ENCODE measurements around the gene MAP2K4. TPM values are rescaled to one million over a fixed set of nuclear protein-coding genes. Genes with fewer than 3 reads are reported as not detected.

Gene MAP2K4
- total RNA-seq, 2 donors from 2014 or later: 26.2 to 42.1 TPM

- WGBS: 95% methylated on average over 2 of the region's 2 CpGs
- intact Hi-C loops (cut with DNase I): no loop called here
Measured at GRCh38 chr17:12064395-12064794, 43.7 kb downstream of the MAP2K4 start.

GRCh38 chr17:12067485-12067884, 46.8 kb downstream of the MAP2K4 start:
- no peak overlapping the region for H3K27ac ChIP-seq
- no peaks in the 10 kb centered on the region for H3K9me3 ChIP-seq
- intact Hi-C loops (cut with DNase I): no loop called here
- no peak overlapping the region for H3K4me3 ChIP-seq
- no peak for DNase-seq (ENCODE audit: low spot score)
- H3K4me1 ChIP-seq (replicated peaks): no peaks in the 10 kb centered on the region
- no peaks in the 10 kb centered on the region for H3K27me3 ChIP-seq (replicated peaks; ENCODE audit: insufficient read depth)
- TF ChIP-seq POLR2A (IDR thresholded peaks at IDR 0.05) (no peak), CTCF (IDR thresholded peaks at IDR 0.05) (no peak), POLR2AphosphoS5 (IDR thresholded peaks at IDR 0.05) (no peak)
- 86% methylated on average over 2 of the region's 2 CpGs for WGBS
- no peaks in the 10 kb centered on the region for H3K36me3 ChIP-seq

More at GRCh38 chr17:12064395-12064794, 43.7 kb downstream of the MAP2K4 start:
- no peak overlapping the region for H3K27ac ChIP-seq
- H3K36me3 ChIP-seq: no peaks in the 10 kb centered on the region
- no peaks in the 10 kb centered on the region for H3K27me3 ChIP-seq (replicated peaks; ENCODE audit: insufficient read depth)
- no peak overlapping the region for H3K4me3 ChIP-seq
- no peaks in the 10 kb centered on the region for H3K9me3 ChIP-seq
- DNase-seq (ENCODE audit: low spot score): no peak
- H3K4me1 ChIP-seq (replicated peaks): no peaks in the 10 kb centered on the region
- TF ChIP-seq POLR2A (IDR thresholded peaks at IDR 0.05): no peak
- no peak for TF ChIP-seq CTCF (IDR thresholded peaks at IDR 0.05)
- no peak for TF ChIP-seq POLR2AphosphoS5 (IDR thresholded peaks at IDR 0.05)

- intact Hi-C loops (cut with DNase I): no loop called here
- TF ChIP-seq CTCF (IDR thresholded peaks at IDR 0.05) (no peak), POLR2AphosphoS5 (IDR thresholded peaks at IDR 0.05) (no peak), POLR2A (IDR thresholded peaks at IDR 0.05) (no peak)
- Histone ChIP-seq H3K27me3 (replicated peaks; ENCODE audit: insufficient read depth) (no peaks in the 10 kb centered on the region), H3K9me3 (no peaks in the 10 kb centered on the region), H3K27ac (no peak overlapping the region), H3K4me1 (replicated peaks) (no peaks in the 10 kb centered on the region), H3K36me3 (no peaks in the 10 kb centered on the region), H3K4me3 (no peak overlapping the region)
- no peak for DNase-seq (ENCODE audit: low spot score)
Measured at GRCh38 chr17:12068946-12069345, 48.3 kb downstream of the MAP2K4 start.

- Histone ChIP-seq H3K4me1 (replicated peaks) (no peaks in the 10 kb centered on the region), H3K27me3 (replicated peaks; ENCODE audit: insufficient read depth) (no peaks in the 10 kb centered on the region), H3K4me3 (no peak overlapping the region), H3K9me3 (no peaks in the 10 kb centered on the region), H3K36me3 (no peaks in the 10 kb centered on the region), H3K27ac (no peak overlapping the region)
- no peak for TF ChIP-seq POLR2A (IDR thresholded peaks at IDR 0.05)
- intact Hi-C loops (cut with DNase I): no loop called here
- DNase-seq (ENCODE audit: low spot score): no peak
Measured at GRCh38 chr17:12070561-12070960, 49.9 kb downstream of the MAP2K4 start.

- Histone ChIP-seq H3K27me3 (replicated peaks; ENCODE audit: insufficient read depth) (no peaks in the 10 kb centered on the region), H3K36me3 (no peaks in the 10 kb centered on the region), H3K4me3 (no peak overlapping the region), H3K4me1 (replicated peaks) (no peaks in the 10 kb centered on the region), H3K9me3 (no peaks in the 10 kb centered on the region), H3K27ac (no peak overlapping the region)
- DNase-seq (ENCODE audit: low spot score): no peak
- intact Hi-C loops (cut with DNase I): no loop called here
- WGBS: 88% methylated on average over 3 of the region's 3 CpGs
- TF ChIP-seq POLR2A (IDR thresholded peaks at IDR 0.05) (no peak), POLR2AphosphoS5 (IDR thresholded peaks at IDR 0.05) (no peak), CTCF (IDR thresholded peaks at IDR 0.05) (no peak)
Measured at GRCh38 chr17:12074346-12074745, 53.7 kb downstream of the MAP2K4 start.

All from prostate gland (tissue), 2 donors.